ENCODE measurements around the gene POLR2A.
"Not testable (repeated sequence)": the region's sequence is repeated elsewhere in the genome, so short reads cannot be mapped to it uniquely, and the experiment has no call there.

POLR2A gene

DNA sequence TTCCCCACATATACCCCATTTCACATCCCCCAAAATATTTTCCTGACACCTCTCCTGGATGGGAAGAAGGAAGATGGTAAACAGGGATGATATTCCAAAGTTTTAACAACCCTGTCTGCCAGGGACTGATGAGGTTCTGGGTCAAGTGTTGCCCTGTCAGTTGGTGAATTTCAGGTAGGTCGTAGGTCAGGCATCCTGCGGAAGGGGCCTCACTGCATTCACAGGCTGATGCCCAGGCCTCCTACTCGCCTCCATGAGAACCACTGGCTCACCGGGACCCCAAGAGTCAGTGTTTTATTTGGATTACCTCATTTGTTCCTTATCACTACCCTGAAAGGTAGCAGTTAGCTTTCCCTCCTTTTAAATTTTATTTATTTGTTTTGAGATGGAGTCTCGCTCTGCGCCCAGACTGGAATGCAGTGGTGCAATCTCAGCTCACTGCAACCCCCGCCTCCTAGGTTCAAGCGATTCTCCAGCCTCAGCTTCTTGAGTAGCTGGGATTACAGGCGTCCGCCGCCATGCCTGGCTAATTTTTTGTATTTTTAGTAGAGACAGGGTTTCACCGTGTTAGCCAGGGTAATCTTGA, 15.3 kb upstream of the POLR2A start:
- Histone ChIP-seq H2AFZ (ENCODE audit: low read depth, low read length) (no peak overlapping the region), H4K8ac (ENCODE audit: low read length) (no peak overlapping the region), H3K18ac (ENCODE audit: low read depth in 1 of 2, low read length in 2 of 2) (no peak overlapping the region), H3K23ac (ENCODE audit: low read length in 2 of 2) (no peak overlapping the region), H3K4me3 (ENCODE audit: insufficient read depth in 1 of 2, low read depth in 1 of 2, low read length in 2 of 2) (no peak overlapping the region), H3K4me2 (ENCODE audit: low read length, poor library complexity, severe bottlenecking) (no peak overlapping the region), H2BK5ac (ENCODE audit: low read depth, low read length, poor library complexity, severe bottlenecking) (no peak overlapping the region), H3K14ac (ENCODE audit: low read length in 2 of 2) (no peak overlapping the region), H3K9ac (ENCODE audit: low read length) (no peak overlapping the region), H3K79me1 (replicated peaks; ENCODE audit: low read length, poor library complexity, severe bottlenecking) (peaks cover 36% of the 10 kb centered on the region), H2AK5ac (ENCODE audit: low read length, severe bottlenecking) (no peak overlapping the region), H2BK12ac (ENCODE audit: low read length in 2 of 2) (no peak overlapping the region), H3K27me3 (ENCODE audit: control insufficient read depth in 1 of 2, insufficient read depth in 1 of 2, low read length in 2 of 2) (no peaks in the 10 kb centered on the region), H3K9me3 (ENCODE audit: control insufficient read depth, low read length) (no peaks in the 10 kb centered on the region), H2BK120ac (ENCODE audit: low read depth, low read length) (no peak overlapping the region), H3K36me3 (ENCODE audit: control insufficient read depth in 1 of 2, insufficient read depth in 2 of 2, low read depth in 1 of 2, low read length in 2 of 2) (peaks cover 29 to 35% of the 10 kb centered on the region in 2 experiments), H3K4me1 (ENCODE audit: control insufficient read depth, insufficient read depth, low read depth, low read length) (peaks cover 10% of the 10 kb centered on the region), H4K91ac (ENCODE audit: low read length) (no peak overlapping the region), H2BK15ac (ENCODE audit: low read depth, poor library complexity, severe bottlenecking) (peak overlapping the region; percentile 23), H3K4ac (ENCODE audit: low read depth in 1 of 2, low read length in 2 of 2) (no peak overlapping the region), H3K27ac (ENCODE audit: low read length, poor library complexity, severe bottlenecking) (no peak overlapping the region)
- DNase-seq, result no peak
- WGBS, result 75% methylated on average over 10 of the region's 12 CpGs

DNA sequence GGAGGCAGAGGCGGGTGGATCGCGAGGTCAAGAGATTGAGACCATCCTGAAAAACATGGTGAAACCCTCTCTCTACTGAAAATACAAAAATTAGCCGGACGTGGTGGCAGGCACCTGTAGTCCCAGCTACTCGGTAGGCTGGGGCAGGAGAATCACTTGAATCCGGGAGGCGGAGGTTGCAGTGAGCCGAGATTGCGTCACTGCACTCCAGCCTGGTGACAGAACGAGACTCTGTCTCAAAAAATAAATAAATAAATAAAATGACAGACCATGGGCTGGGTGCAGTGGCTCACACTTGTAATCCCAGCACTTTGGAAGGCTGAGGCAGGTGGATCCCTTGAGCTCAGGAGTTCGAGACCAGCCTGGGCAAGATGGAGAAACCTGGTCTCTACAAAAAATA, 14.3 kb upstream of the POLR2A start:
- H4K91ac ChIP-seq (ENCODE audit: low read length); H3K27ac ChIP-seq (ENCODE audit: low read length, poor library complexity, severe bottlenecking); H4K8ac ChIP-seq (ENCODE audit: low read length); H3K27me3 ChIP-seq (ENCODE audit: control insufficient read depth in 1 of 2, insufficient read depth in 1 of 2, low read length in 2 of 2); H2BK12ac ChIP-seq (ENCODE audit: low read length in 2 of 2); H2AK5ac ChIP-seq (ENCODE audit: low read length, severe bottlenecking); H3K4ac ChIP-seq (ENCODE audit: low read depth in 1 of 2, low read length in 2 of 2); H3K18ac ChIP-seq (ENCODE audit: low read depth in 1 of 2, low read length in 2 of 2); H3K14ac ChIP-seq (ENCODE audit: low read length in 2 of 2); H3K4me3 ChIP-seq (ENCODE audit: insufficient read depth in 1 of 2, low read depth in 1 of 2, low read length in 2 of 2); H2AFZ ChIP-seq (ENCODE audit: low read depth, low read length); H3K9ac ChIP-seq (ENCODE audit: low read length); H3K23ac ChIP-seq (ENCODE audit: low read length in 2 of 2); H3K4me2 ChIP-seq (ENCODE audit: low read length, poor library complexity, severe bottlenecking); DNase-seq; H2BK15ac ChIP-seq (ENCODE audit: low read depth, poor library complexity, severe bottlenecking); H2BK5ac ChIP-seq (ENCODE audit: low read depth, low read length, poor library complexity, severe bottlenecking); H2BK120ac ChIP-seq (ENCODE audit: low read depth, low read length); H3K9me3 ChIP-seq (ENCODE audit: control insufficient read depth, low read length): not testable (repeated sequence)
- Histone ChIP-seq H3K36me3 (ENCODE audit: control insufficient read depth in 1 of 2, insufficient read depth in 2 of 2, low read depth in 1 of 2, low read length in 2 of 2) (peaks cover 25 to 32% of the 10 kb centered on the region in 2 experiments), H3K4me1 (ENCODE audit: control insufficient read depth, insufficient read depth, low read depth, low read length) (peaks cover 10% of the 10 kb centered on the region), H3K79me1 (replicated peaks; ENCODE audit: low read length, poor library complexity, severe bottlenecking) (peaks cover 35% of the 10 kb centered on the region)
- WGBS, result 96% methylated on average over 11 of the region's 12 CpGs

DNA sequence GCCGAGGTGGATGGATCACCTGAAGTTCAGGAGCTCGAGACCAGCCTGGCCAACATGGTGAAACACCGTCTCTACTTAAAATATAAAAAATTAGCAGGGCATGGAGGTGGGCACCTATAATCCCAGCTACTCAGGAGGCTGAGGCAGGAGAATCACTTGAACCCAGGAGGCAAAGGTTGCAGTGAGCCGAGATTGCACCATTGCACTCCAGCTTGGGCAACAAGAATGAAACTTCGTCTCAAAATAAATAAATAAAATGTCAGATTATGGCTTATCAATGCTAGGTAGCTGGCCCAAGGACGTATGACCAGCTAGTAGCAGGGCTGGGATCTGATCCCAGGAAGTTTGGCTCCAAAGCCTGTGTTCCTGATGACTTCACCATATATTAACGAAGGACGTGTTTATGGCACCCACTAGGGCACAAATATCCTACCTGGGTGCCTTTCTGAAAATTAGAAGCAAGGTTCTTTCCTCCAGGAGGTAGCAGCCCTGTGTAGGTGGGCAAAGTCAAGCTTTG, 13.7 kb upstream of the POLR2A start:
- H3K14ac ChIP-seq (ENCODE audit: low read length in 2 of 2); H3K23ac ChIP-seq (ENCODE audit: low read length in 2 of 2); H2AK5ac ChIP-seq (ENCODE audit: low read length, severe bottlenecking): not testable (repeated sequence)

GRCh38 chr17:7471729-7472128, 12.4 kb upstream of the POLR2A start:
- Histone ChIP-seq H3K23ac (ENCODE audit: low read length in 2 of 2) (no peak overlapping the region), H2BK120ac (ENCODE audit: low read depth, low read length) (no peak overlapping the region), H4K91ac (ENCODE audit: low read length) (no peak overlapping the region), H2BK5ac (ENCODE audit: low read depth, low read length, poor library complexity, severe bottlenecking) (no peak overlapping the region), H3K18ac (ENCODE audit: low read depth in 1 of 2, low read length in 2 of 2) (no peak overlapping the region), H2BK12ac (ENCODE audit: low read length in 2 of 2) (no peak overlapping the region), H3K14ac (ENCODE audit: low read length in 2 of 2) (no peak overlapping the region), H3K36me3 (ENCODE audit: control insufficient read depth in 1 of 2, insufficient read depth in 2 of 2, low read depth in 1 of 2, low read length in 2 of 2) (peaks cover 17 to 20% of the 10 kb centered on the region in 2 experiments), H3K4ac (ENCODE audit: low read depth in 1 of 2, low read length in 2 of 2) (no peak overlapping the region), H3K27me3 (ENCODE audit: control insufficient read depth in 1 of 2, insufficient read depth in 1 of 2, low read length in 2 of 2) (no peaks in the 10 kb centered on the region), H4K8ac (ENCODE audit: low read length) (peak overlapping the region; percentile 38), H3K9me3 (ENCODE audit: control insufficient read depth, low read length) (no peaks in the 10 kb centered on the region), H3K4me1 (ENCODE audit: control insufficient read depth, insufficient read depth, low read depth, low read length) (peaks cover 18% of the 10 kb centered on the region), H3K9ac (ENCODE audit: low read length) (no peak overlapping the region), H2BK15ac (ENCODE audit: low read depth, poor library complexity, severe bottlenecking) (no peak overlapping the region), H3K27ac (ENCODE audit: low read length, poor library complexity, severe bottlenecking) (no peak overlapping the region), H2AFZ (ENCODE audit: low read depth, low read length) (no peak overlapping the region), H3K79me1 (replicated peaks; ENCODE audit: low read length, poor library complexity, severe bottlenecking) (peaks cover 22% of the 10 kb centered on the region), H3K4me2 (ENCODE audit: low read length, poor library complexity, severe bottlenecking) (no peak overlapping the region), H2AK5ac (ENCODE audit: low read length, severe bottlenecking) (no peak overlapping the region), H3K4me3 (ENCODE audit: insufficient read depth in 1 of 2, low read depth in 1 of 2, low read length in 2 of 2) (no peak overlapping the region)
- no peak for DNase-seq
- 97% methylated on average over 2 of the region's 2 CpGs for WGBS

More for the DNA sequence above, 13.7 kb upstream of the POLR2A start:
- not testable (repeated sequence) for H3K4me2 ChIP-seq (ENCODE audit: low read length, poor library complexity, severe bottlenecking); H3K9me3 ChIP-seq (ENCODE audit: control insufficient read depth, low read length); H3K27ac ChIP-seq (ENCODE audit: low read length, poor library complexity, severe bottlenecking); H2BK15ac ChIP-seq (ENCODE audit: low read depth, poor library complexity, severe bottlenecking); DNase-seq; H2BK120ac ChIP-seq (ENCODE audit: low read depth, low read length); H2BK12ac ChIP-seq (ENCODE audit: low read length in 2 of 2); H3K9ac ChIP-seq (ENCODE audit: low read length); H2BK5ac ChIP-seq (ENCODE audit: low read depth, low read length, poor library complexity, severe bottlenecking); H2AFZ ChIP-seq (ENCODE audit: low read depth, low read length); H3K18ac ChIP-seq (ENCODE audit: low read depth in 1 of 2, low read length in 2 of 2); H3K4ac ChIP-seq (ENCODE audit: low read depth in 1 of 2, low read length in 2 of 2); H4K8ac ChIP-seq (ENCODE audit: low read length); H3K27me3 ChIP-seq (ENCODE audit: control insufficient read depth in 1 of 2, insufficient read depth in 1 of 2, low read length in 2 of 2); H3K4me3 ChIP-seq (ENCODE audit: insufficient read depth in 1 of 2, low read depth in 1 of 2, low read length in 2 of 2)
- peak overlapping the region; percentile 39 for H4K91ac ChIP-seq (ENCODE audit: low read length)
- peaks cover 23 to 28% of the 10 kb centered on the region in 2 experiments for H3K36me3 ChIP-seq (ENCODE audit: control insufficient read depth in 1 of 2, insufficient read depth in 2 of 2, low read depth in 1 of 2, low read length in 2 of 2)
- peaks cover 10% of the 10 kb centered on the region for H3K4me1 ChIP-seq (ENCODE audit: control insufficient read depth, insufficient read depth, low read depth, low read length)
- peaks cover 33% of the 10 kb centered on the region for H3K79me1 ChIP-seq (replicated peaks; ENCODE audit: low read length, poor library complexity, severe bottlenecking)
- WGBS, result 97% methylated on average over 8 of the region's 8 CpGs

Measured in mesenchymal stem cell (in vitro differentiated cells and primary cell).